T-helper 9 cell (primary cell): Measurements from ENCODE around the gene TNFSF12.

Experiments used
- DNase-seq: peaks from one replicate; pipeline ENCODE4 v3.0.0-alpha.2; 2020
- total RNA-seq, 2 donors: gene quantifications; one replicate each; lab custom pipeline; 2026; lab: John Stamatoyannopoulos, UW

Gene TNFSF12
- total RNA-seq = 6.3 to 17.1 reads per million in 2 donors

GRCh38 chr17:7548585-7549400, at the start of gene TNFSF12:
Gene TNFSF12 (plus strand): TSS chr17:7549058. CDS start chr17:7549154, 96 bp downstream.
- DNase-seq = peak; percentile 53

DNA sequence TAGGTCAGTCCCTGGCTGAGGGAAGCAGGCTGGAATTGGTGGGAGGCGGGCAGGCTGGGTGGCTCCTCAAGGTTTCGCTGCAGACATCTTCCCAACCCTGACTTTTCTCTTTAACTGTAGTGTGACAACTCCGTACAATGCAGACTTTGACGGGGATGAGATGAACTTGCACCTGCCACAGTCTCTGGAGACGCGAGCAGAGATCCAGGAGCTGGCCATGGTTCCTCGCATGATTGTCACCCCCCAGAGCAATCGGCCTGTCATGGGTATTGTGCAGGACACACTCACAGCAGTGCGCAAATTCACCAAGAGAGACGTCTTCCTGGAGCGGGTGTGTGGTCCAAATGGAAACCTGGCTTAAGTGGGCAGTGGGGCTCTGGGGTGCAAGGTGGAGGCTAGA, 49.7 kb upstream of the TNFSF12 start:
- no peak for DNase-seq

- DNase-seq = no peak
Observed at GRCh38 chr17:7501729-7502128, 47.1 kb upstream of the TNFSF12 start.

DNA sequence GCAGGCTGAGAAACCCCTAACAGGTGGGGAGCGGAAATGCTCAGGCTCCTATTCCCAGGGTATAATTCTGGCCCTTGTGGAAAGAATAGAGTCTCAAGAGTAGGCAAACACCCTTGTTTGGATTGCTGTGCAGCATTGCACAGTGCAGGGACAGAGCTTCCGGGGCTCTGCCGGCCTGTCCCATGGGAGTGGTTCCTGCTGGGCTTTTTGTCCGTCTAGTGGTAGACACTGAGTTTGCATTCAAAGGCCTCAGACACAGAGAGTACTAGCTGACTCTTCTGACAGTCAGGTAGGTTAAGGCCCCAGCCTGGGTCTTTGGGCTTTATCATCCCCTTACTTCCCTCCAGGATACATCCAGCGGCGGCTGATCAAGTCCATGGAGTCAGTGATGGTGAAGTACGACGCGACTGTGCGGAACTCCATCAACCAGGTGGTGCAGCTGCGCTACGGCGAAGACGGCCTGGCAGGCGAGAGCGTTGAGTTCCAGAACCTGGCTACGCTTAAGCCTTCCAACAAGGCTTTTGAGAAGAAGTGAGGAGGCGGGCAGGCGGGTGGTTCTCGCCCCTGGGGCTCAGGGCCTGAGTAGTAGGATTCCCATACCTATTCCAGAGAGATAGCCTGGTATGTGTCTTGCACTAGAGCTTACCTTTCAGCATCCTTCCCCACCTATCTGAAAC, 46.5 kb upstream of the TNFSF12 start:
- DNase-seq = no peak

DNA sequence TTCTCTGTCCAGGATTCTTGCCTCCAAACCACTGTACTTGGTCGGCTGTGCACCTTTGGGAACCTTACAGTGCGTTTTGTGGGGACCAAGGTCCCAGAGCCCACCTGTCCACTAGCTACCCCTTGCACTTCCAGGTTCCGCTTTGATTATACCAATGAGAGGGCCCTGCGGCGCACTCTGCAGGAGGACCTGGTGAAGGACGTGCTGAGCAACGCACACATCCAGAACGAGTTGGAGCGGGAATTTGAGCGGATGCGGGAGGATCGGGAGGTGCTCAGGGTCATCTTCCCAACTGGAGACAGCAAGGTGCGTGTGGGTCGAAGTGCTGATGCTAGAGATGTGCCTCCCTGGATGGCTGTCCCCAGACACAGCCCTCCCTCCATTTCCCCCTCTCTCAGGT, 45.9 kb upstream of the TNFSF12 start:
- DNase-seq = no peak

GRCh38 chr17:7503521-7503920, 45.3 kb upstream of the TNFSF12 start:
- no peak for DNase-seq

GRCh38 chr17:7508145-7508544, 40.7 kb upstream of the TNFSF12 start:
- no peak for DNase-seq

- DNase-seq = no peak
Observed at GRCh38 chr17:7508846-7509245, 40.0 kb upstream of the TNFSF12 start.

DNA sequence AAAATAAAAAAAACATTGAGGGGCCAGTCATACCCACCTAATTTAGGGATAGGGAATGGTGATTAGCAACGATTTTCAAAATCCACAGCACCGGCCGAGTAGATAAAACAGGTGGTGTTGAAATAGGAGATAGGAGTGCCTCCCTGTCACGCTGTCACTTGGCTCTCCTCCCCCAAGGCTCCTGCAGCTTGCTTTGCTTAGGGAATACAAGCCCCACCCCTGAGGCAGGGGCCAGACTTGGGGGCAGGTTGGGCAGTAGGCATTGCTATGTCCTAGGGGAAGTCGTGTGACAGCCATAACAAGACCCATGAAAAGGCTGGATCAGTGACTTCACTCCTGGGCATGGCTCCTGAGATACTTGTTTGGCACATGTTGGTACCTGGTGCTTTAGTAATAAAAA, 38.9 kb upstream of the TNFSF12 start:
- DNase-seq = no peak

DNA sequence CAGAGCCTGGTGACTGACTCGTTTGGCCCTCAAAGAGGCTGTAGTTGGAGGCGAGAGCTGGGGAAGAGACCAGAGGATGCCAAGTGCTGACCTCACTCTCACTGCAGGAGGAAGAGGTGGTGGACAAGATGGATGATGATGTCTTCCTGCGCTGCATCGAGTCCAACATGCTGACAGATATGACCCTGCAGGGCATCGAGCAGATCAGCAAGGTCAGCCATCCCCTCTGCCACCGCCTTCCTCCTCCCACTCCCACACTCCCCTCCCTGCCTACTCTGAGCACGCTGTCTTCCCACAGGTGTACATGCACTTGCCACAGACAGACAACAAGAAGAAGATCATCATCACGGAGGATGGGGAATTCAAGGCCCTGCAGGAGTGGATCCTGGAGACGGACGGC, 37.8 kb upstream of the TNFSF12 start:
- no peak for DNase-seq

GRCh38 chr17:7512105-7512504, 36.8 kb upstream of the TNFSF12 start:
- DNase-seq = no peak

GRCh38 chr17:7512824-7513540, 35.9 kb upstream of the TNFSF12 start:
- no peak for DNase-seq

DNA sequence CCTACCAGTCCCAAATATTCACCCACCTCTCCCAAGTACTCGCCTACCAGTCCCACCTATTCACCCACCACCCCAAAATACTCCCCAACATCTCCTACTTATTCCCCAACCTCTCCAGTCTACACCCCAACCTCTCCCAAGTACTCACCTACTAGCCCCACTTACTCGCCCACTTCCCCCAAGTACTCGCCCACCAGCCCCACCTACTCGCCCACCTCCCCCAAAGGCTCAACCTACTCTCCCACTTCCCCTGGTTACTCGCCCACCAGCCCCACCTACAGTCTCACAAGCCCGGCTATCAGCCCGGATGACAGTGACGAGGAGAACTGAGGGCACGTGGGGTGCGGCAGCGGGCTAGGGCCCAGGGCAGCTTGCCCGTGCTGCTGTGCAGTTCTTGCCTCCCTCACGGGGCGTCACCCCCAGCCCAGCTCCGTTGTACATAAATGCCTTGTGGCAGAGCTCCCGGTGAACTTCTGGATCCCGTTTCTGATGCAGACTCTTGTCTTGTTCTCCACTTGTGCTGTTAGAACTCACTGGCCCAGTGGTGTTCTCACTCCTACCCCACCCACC, 34.9 kb upstream of the TNFSF12 start:
- no peak for DNase-seq

DNA sequence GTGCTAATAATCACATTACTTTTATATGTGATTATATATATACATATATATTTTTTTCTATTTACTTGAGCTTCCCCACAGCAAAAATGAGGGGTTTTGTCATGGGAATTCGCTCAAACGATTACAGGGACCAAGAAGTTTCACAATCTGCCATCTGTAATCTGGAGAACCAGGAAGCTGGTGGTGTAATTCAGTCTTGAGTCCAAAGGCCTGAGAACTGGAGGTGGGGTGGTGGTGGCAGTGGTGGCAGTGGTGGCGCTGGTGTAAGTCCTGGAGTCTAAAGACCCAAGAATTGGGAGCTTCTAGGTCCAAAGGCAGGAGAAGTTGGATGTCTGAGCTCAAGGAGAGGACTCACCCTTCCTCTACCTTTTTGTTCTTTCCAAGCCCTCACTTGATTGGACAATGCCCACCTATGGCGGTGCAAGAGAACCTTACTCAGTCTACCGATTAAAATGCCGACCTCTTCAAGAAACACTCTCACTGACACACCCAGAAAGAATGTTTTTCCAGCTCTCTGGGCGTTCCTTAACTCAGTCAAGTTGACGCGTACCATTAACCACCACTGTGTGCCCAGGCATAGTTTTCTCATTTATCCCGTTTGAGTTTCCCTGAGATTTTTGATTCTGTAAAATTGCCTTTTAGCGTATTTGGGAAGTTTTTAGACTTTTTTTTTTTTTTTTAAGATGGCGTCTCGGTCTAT, 32.8 kb upstream of the TNFSF12 start:
- no peak for DNase-seq

DNA sequence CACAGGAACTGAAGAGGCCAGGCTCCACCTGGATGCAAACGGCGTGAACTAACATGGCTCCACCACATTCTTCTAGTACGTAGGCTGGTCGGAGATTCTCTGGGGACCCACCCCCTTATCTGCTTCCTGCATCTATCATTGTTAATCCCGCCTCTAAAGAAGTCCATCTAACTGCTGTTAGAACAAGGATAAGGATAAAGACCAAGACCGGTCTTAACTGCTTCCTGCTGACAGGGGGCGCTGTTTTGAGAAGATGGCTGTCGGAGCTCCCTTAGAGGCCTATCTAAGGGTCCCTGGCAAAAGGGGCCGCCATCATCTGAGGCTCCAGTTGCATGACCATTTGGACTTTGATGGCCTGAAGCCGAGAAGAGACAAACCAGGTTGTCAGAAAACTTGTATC, 25.8 kb upstream of the TNFSF12 start:
- peak; percentile 49 for DNase-seq

DNA sequence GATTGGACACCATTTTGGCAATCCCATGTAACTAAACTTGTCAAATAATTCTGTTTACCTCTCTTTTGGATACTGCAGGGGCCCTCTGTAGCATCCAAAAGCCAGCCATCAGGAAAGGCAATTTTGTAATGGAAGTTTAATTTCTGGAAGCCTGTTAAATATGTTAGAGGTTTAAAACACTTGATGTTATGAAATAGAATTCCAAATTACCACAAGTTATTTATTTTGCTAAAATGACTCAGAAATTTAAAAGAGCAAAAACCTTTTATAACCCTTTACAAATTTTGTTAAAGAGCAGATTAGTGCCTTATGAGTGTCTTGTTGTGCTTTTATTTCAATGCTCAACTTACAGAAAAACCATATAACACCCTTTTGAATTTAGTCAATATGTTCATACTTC, 20.0 kb upstream of the TNFSF12 start:
- no peak for DNase-seq

GRCh38 chr17:7530023-7530900, 18.6 kb upstream of the TNFSF12 start:
- no peak for DNase-seq

GRCh38 chr17:7538050-7538449, 10.8 kb upstream of the TNFSF12 start:
- DNase-seq = no peak

GRCh38 chr17:7538891-7539545, 9.8 kb upstream of the TNFSF12 start:
- no peak for DNase-seq

GRCh38 chr17:7541074-7541621, 7.7 kb upstream of the TNFSF12 start:
- no peak for DNase-seq

- DNase-seq = no peak
Observed at GRCh38 chr17:7544911-7545310, 3.9 kb upstream of the TNFSF12 start.
